T-helper 17 cell (primary cell): Measurements from ENCODE around the gene PPP3R1. TPM values are rescaled to one million over a fixed set of nuclear protein-coding genes. Genes with fewer than 3 reads are reported as not detected.

Source experiments
- ATAC-seq: fragments of 150-1000 bp; cut with Tn5 transposase; 2 replicates; pipeline ENCODE4 v1.10.0; 2021; ENCODE audit warnings: mild to moderate bottlenecking, moderate library complexity
- DNase-seq, 3 donors: peaks; one replicate each; pipeline versions ENCODE4 v3.0.0 to v3.0.0-alpha.2; 2020 to 2021
- H3K9me3 ChIP-seq: one replicate; pipeline ENCODE4 v1.7.0; 2013; ENCODE audit warnings: low read length, mild to moderate bottlenecking; ENCODE audit not compliant: control insufficient read depth, poor library complexity, severe bottlenecking
- H3K27ac Mint-ChIP-seq: one replicate; pipeline ENCODE4 v1.8.0; 2022; ENCODE audit warnings: mild to moderate bottlenecking, moderate library complexity, mixed read lengths
- H3K27me3 Mint-ChIP-seq: one replicate; pipeline ENCODE4 v1.8.0; 2022; ENCODE audit warnings: mixed read lengths
- H3K36me3 Mint-ChIP-seq: one replicate; pipeline ENCODE4 v1.8.0; 2022; ENCODE audit warnings: low read depth, mixed read lengths
- H3K4me1 Mint-ChIP-seq: one replicate; pipeline ENCODE4 v1.8.0; 2022; ENCODE audit warnings: mild to moderate bottlenecking, mixed read lengths
- H3K4me3 Mint-ChIP-seq: one replicate; pipeline ENCODE4 v1.8.0; 2022; ENCODE audit warnings: mild to moderate bottlenecking, moderate library complexity, mixed read lengths
- total RNA-seq, 4 donors: library from RNA in 2 of 4; stranded (reverse) in 2 of 4; gene quantifications; one replicate each; pipeline ENCODE4 v1.2.3 and lab custom pipeline; 2022 to 2026

PPP3R1 gene
- total RNA-seq, 2 donors from 2014 or later, result 60.3 to 83.9 TPM

GRCh38 chr2:68237404-68237803 lies 14.9 kb downstream of the PPP3R1 start:
- Mint-ChIP-seq H3K36me3 (peaks cover 2% of the 10 kb centered on the region), H3K27ac (peak overlapping the region; percentile 91), H3K4me3 (no peak overlapping the region), H3K4me1 (peaks cover 67% of the 10 kb centered on the region), H3K27me3 (no peaks in the 10 kb centered on the region)
- no peaks in the 10 kb centered on the region for H3K9me3 ChIP-seq
- DNase-seq (no peak), ATAC-seq (no peak)

- no peak overlapping the region for H3K4me3 Mint-ChIP-seq
- no peak for DNase-seq
- peak; percentile 35 for ATAC-seq
- H3K27me3 Mint-ChIP-seq, result no peaks in the 10 kb centered on the region
- H3K9me3 ChIP-seq, result no peaks in the 10 kb centered on the region
- peaks cover 63% of the 10 kb centered on the region for H3K4me1 Mint-ChIP-seq
- peaks cover 2% of the 10 kb centered on the region for H3K36me3 Mint-ChIP-seq
- H3K27ac Mint-ChIP-seq, result peak overlapping the region; percentile 91
Observed at GRCh38 chr2:68236876-68237275, 15.5 kb downstream of the PPP3R1 start.

- peak overlapping the region; percentile 91 for H3K27ac Mint-ChIP-seq
Observed at GRCh38 chr2:68236103-68236734, 16.1 kb downstream of the PPP3R1 start.

GRCh38 chr2:68235090-68235489 lies 17.2 kb downstream of the PPP3R1 start:
- no peak overlapping the region for H3K4me3 Mint-ChIP-seq
- H3K36me3 Mint-ChIP-seq, result peaks cover under 1% of the 10 kb centered on the region
- no peak for ATAC-seq
- H3K4me1 Mint-ChIP-seq, result peaks cover 64% of the 10 kb centered on the region
- peak overlapping the region; percentile 14 for H3K27ac Mint-ChIP-seq
- H3K9me3 ChIP-seq, result no peaks in the 10 kb centered on the region
- DNase-seq, result no peak
- no peaks in the 10 kb centered on the region for H3K27me3 Mint-ChIP-seq

More at GRCh38 chr2:68236103-68236734, 16.1 kb downstream of the PPP3R1 start:
- Mint-ChIP-seq H3K4me3 (peak overlapping the region; percentile 7), H3K36me3 (peaks cover 2% of the 10 kb centered on the region), H3K4me1 (peaks cover 64% of the 10 kb centered on the region), H3K27me3 (no peaks in the 10 kb centered on the region)
- DNase-seq, result no peak
- peak; percentile 66 for ATAC-seq
- no peaks in the 10 kb centered on the region for H3K9me3 ChIP-seq

GRCh38 chr2:68234405-68234804 lies 17.9 kb downstream of the PPP3R1 start:
- ATAC-seq, result no peak
- H3K27ac Mint-ChIP-seq, result peak overlapping the region; percentile 14
- peaks cover 65% of the 10 kb centered on the region for H3K4me1 Mint-ChIP-seq
- DNase-seq, result no peak
- no peak overlapping the region for H3K4me3 Mint-ChIP-seq
- no peaks in the 10 kb centered on the region for H3K27me3 Mint-ChIP-seq
- H3K36me3 Mint-ChIP-seq, result no peaks in the 10 kb centered on the region
- no peaks in the 10 kb centered on the region for H3K9me3 ChIP-seq

GRCh38 chr2:68231061-68231372 lies 21.3 kb downstream of the PPP3R1 start:
- H3K9me3 ChIP-seq, result no peaks in the 10 kb centered on the region
- no peak for DNase-seq
- no peaks in the 10 kb centered on the region for H3K36me3 Mint-ChIP-seq
- H3K27me3 Mint-ChIP-seq, result no peaks in the 10 kb centered on the region
- H3K4me3 Mint-ChIP-seq, result peak overlapping the region; percentile 49
- H3K27ac Mint-ChIP-seq, result peak overlapping the region; percentile 77
- H3K4me1 Mint-ChIP-seq, result peaks cover 54% of the 10 kb centered on the region
- ATAC-seq, result no peak

- no peak for DNase-seq
- H3K27me3 Mint-ChIP-seq, result no peaks in the 10 kb centered on the region
- H3K9me3 ChIP-seq, result no peaks in the 10 kb centered on the region
- peak overlapping the region; percentile 49 for H3K4me3 Mint-ChIP-seq
- H3K4me1 Mint-ChIP-seq, result peaks cover 54% of the 10 kb centered on the region
- no peak for ATAC-seq
- H3K27ac Mint-ChIP-seq, result peak overlapping the region; percentile 77
- H3K36me3 Mint-ChIP-seq, result no peaks in the 10 kb centered on the region
Observed at GRCh38 chr2:68230241-68231060, 21.9 kb downstream of the PPP3R1 start.

GRCh38 chr2:68226794-68227193 lies 25.5 kb downstream of the PPP3R1 start:
- Mint-ChIP-seq H3K27ac (peak overlapping the region; percentile 67), H3K4me3 (no peak overlapping the region), H3K4me1 (peaks cover 72% of the 10 kb centered on the region), H3K36me3 (no peaks in the 10 kb centered on the region), H3K27me3 (no peaks in the 10 kb centered on the region)
- no peak for ATAC-seq
- no peak for DNase-seq
- no peaks in the 10 kb centered on the region for H3K9me3 ChIP-seq

- no peaks in the 10 kb centered on the region for H3K36me3 Mint-ChIP-seq
- no peaks in the 10 kb centered on the region for H3K9me3 ChIP-seq
- ATAC-seq, result peak; percentile 88
- peak overlapping the region; percentile 50 for H3K4me3 Mint-ChIP-seq
- DNase-seq, result no peak
- peaks cover 69% of the 10 kb centered on the region for H3K4me1 Mint-ChIP-seq
- H3K27ac Mint-ChIP-seq, result peak overlapping the region; percentile 67
- H3K27me3 Mint-ChIP-seq, result no peaks in the 10 kb centered on the region
Observed at GRCh38 chr2:68225119-68225632, 27.2 kb downstream of the PPP3R1 start.

GRCh38 chr2:68223419-68223818 lies 28.9 kb downstream of the PPP3R1 start:
- Mint-ChIP-seq H3K4me1 (peaks cover 68% of the 10 kb centered on the region), H3K4me3 (no peak overlapping the region), H3K27me3 (no peaks in the 10 kb centered on the region), H3K27ac (peak overlapping the region; percentile 79), H3K36me3 (no peaks in the 10 kb centered on the region)
- DNase-seq, result no peak
- H3K9me3 ChIP-seq, result no peaks in the 10 kb centered on the region
- no peak for ATAC-seq

GRCh38 chr2:68222287-68222686 lies 30.0 kb downstream of the PPP3R1 start:
- H3K4me1 Mint-ChIP-seq, result peaks cover 67% of the 10 kb centered on the region

GRCh38 chr2:68218343-68218901 lies 33.9 kb downstream of the PPP3R1 start:
- DNase-seq (no peak), ATAC-seq (no peak)
- no peaks in the 10 kb centered on the region for H3K9me3 ChIP-seq
- Mint-ChIP-seq H3K27me3 (no peaks in the 10 kb centered on the region), H3K4me1 (peaks cover 60% of the 10 kb centered on the region), H3K36me3 (peaks cover 4% of the 10 kb centered on the region), H3K4me3 (peak overlapping the region; percentile 85), H3K27ac (peak overlapping the region; percentile 79)

More at GRCh38 chr2:68222287-68222686, 30.0 kb downstream of the PPP3R1 start:
- H3K4me3 Mint-ChIP-seq, result no peak overlapping the region
- ATAC-seq (no peak), DNase-seq (no peak)
- no peaks in the 10 kb centered on the region for H3K9me3 ChIP-seq
- peak overlapping the region; percentile 79 for H3K27ac Mint-ChIP-seq
- no peaks in the 10 kb centered on the region for H3K27me3 Mint-ChIP-seq
- no peaks in the 10 kb centered on the region for H3K36me3 Mint-ChIP-seq

- H3K4me1 Mint-ChIP-seq, result peaks cover 58% of the 10 kb centered on the region
- no peaks in the 10 kb centered on the region for H3K9me3 ChIP-seq
- H3K27me3 Mint-ChIP-seq, result no peaks in the 10 kb centered on the region
- ATAC-seq (no peak), DNase-seq (no peak)
- H3K36me3 Mint-ChIP-seq, result peaks cover 4% of the 10 kb centered on the region
- no peak overlapping the region for H3K4me3 Mint-ChIP-seq
- peak overlapping the region; percentile 79 for H3K27ac Mint-ChIP-seq
Observed at GRCh38 chr2:68217729-68218128, 34.6 kb downstream of the PPP3R1 start.
